Measurements from ENCODE around the gene TERT. TPM values are rescaled to one million over a fixed set of nuclear protein-coding genes. Genes with fewer than 3 reads are reported as not detected.

TERT gene
- total and polyA plus RNA-seq, 2 donors (not counting 1 experiment from before 2014, with no cell fraction given): 0.24 to 0.39 TPM

DNA sequence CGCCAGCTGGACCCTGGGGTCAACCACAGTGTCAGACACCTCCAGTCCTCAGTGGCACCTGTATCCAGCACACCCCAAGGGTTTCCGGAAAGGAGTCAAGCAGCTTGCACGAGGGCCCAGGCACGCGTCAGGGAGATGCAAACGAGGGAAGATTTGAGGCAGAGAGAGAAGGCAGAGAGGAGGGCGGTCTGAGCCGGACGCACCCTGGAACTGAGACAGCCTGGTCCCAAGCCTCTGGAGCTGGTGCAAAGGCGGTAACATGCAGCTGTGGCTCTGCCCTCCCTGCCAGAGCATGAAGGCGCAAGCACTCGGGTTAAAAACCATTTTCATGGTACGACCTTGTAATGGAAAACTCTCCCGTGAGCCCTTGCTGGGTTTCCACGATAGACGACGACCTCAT lies 37.5 kb downstream of the TERT start:
- no peaks in the 10 kb centered on the region for H4K20me1 ChIP-seq (ENCODE audit: control insufficient read depth, insufficient read depth, low read length, poor library complexity, severe bottlenecking)
- H3K27me3 Mint-ChIP-seq: no peaks in the 10 kb centered on the region
- no peaks in the 10 kb centered on the region for H3K4me1 ChIP-seq (ENCODE audit: control insufficient read depth in 2 of 2, insufficient read depth in 2 of 2, low read length in 2 of 2)
- WGBS (ENCODE audit: insufficient coverage): 91% methylated on average over 16 of the region's 17 CpGs
- no peak overlapping the region for H3K9ac ChIP-seq (ENCODE audit: low read length)
- no peak overlapping the region for H3K4me2 ChIP-seq (replicated peaks; ENCODE audit: low read depth, low read length, poor library complexity, severe bottlenecking)
- no peak overlapping the region for H3K27ac Mint-ChIP-seq
- no peak for TF ChIP-seq EZH2 (IDR thresholded peaks at IDR 0.05; ENCODE audit: borderline replicate concordance, insufficient read depth, low read depth, low read length, poor library complexity, severe bottlenecking)
- TF ChIP-seq, protein P1, sequence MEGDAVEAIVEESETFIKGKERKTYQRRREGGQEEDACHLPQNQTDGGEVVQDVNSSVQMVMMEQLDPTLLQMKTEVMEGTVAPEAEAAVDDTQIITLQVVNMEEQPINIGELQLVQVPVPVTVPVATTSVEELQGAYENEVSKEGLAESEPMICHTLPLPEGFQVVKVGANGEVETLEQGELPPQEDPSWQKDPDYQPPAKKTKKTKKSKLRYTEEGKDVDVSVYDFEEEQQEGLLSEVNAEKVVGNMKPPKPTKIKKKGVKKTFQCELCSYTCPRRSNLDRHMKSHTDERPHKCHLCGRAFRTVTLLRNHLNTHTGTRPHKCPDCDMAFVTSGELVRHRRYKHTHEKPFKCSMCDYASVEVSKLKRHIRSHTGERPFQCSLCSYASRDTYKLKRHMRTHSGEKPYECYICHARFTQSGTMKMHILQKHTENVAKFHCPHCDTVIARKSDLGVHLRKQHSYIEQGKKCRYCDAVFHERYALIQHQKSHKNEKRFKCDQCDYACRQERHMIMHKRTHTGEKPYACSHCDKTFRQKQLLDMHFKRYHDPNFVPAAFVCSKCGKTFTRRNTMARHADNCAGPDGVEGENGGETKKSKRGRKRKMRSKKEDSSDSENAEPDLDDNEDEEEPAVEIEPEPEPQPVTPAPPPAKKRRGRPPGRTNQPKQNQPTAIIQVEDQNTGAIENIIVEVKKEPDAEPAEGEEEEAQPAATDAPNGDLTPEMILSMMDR (IDR thresholded peaks at IDR 0.05): no peak
- H3K4me3 ChIP-seq (ENCODE audit: control extremely low read depth in 1 of 5, extremely low read depth in 1 of 5, insufficient read depth in 1 of 5, low read depth in 2 of 5, low read length in 4 of 5): no peak overlapping the region
- H3K4me1 Mint-ChIP-seq: peaks cover 4% of the 10 kb centered on the region
- intact Hi-C loops (cut with micrococcal nuclease): no loop called here
- CTCF ChIA-PET: no interaction called here
- POLR2A ChIA-PET: interaction anchor here (0.5 kb wide), 1 partner anchor 163 kb away, joined by 4 read pairs; no protein-coding TSS in a partner anchor
- H3K27me3 ChIP-seq (replicated peaks in 1 of 4; ENCODE audit: control extremely low read depth in 1 of 4, control insufficient read depth in 3 of 4, insufficient read depth in 4 of 4, low read length in 3 of 4): no peaks in the 10 kb centered on the region
- DNase-seq (no peak), ATAC-seq (ENCODE audit: low read depth) (no peak)
- H3K79me2 ChIP-seq (ENCODE audit: control insufficient read depth, insufficient read depth, low read length): no peaks in the 10 kb centered on the region
- no peak overlapping the region for H3K27ac ChIP-seq (ENCODE audit: low read length in 2 of 2)
- no peak overlapping the region for H3K4me3 Mint-ChIP-seq
- no peaks in the 10 kb centered on the region for H3K36me3 ChIP-seq (replicated peaks in 1 of 2; ENCODE audit: control extremely low read depth in 1 of 2, control insufficient read depth in 1 of 2, extremely low read depth in 1 of 2, insufficient read depth in 2 of 2, low read length in 1 of 2)
- no peak overlapping the region for H2AFZ ChIP-seq (ENCODE audit: insufficient read depth, low read depth, low read length, poor library complexity, severe bottlenecking)
- peaks cover 0 to 27% (median 0%) of the 10 kb centered on the region in 3 donors for H3K9me3 ChIP-seq (ENCODE audit: control extremely low read depth in 1 of 3, control insufficient read depth in 2 of 3, insufficient read depth in 1 of 3, low read length in 2 of 3)
- no peaks in the 10 kb centered on the region for H3K9me3 Mint-ChIP-seq (ENCODE audit: insufficient read depth)

DNA sequence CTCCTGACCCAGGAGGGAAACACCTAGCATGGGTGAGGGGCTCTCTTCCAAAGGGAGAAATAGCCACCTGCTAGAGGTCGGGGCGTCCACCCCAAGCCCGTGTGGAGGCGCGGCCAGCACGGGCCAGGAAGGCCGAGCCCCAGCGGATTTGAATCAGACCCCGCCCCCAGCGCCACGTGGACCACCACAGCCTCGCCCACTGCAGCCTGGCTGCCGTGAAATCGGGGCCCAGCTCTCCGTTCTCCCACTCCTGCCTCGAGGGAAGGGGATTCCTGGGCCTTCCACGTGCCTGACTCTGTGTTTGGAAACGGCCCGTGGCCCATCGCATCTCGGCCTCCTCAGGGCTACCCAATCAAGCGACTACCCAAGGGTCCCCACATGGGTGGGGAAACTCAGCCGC lies 38.1 kb downstream of the TERT start:
- intact Hi-C loops (cut with micrococcal nuclease): no loop called here
- H3K27ac Mint-ChIP-seq: no peak overlapping the region

More for the DNA sequence above, 38.1 kb downstream of the TERT start:
- H3K9me3 Mint-ChIP-seq (ENCODE audit: insufficient read depth): no peaks in the 10 kb centered on the region
- Histone ChIP-seq H3K9ac (ENCODE audit: low read length) (no peak overlapping the region), H3K4me1 (ENCODE audit: control insufficient read depth in 2 of 2, insufficient read depth in 2 of 2, low read length in 2 of 2) (no peaks in the 10 kb centered on the region), H3K9me3 (ENCODE audit: control extremely low read depth in 1 of 3, control insufficient read depth in 2 of 3, insufficient read depth in 1 of 3, low read length in 2 of 3) (peaks cover 0 to 23% (median 0%) of the 10 kb centered on the region in 3 donors), H3K4me2 (replicated peaks; ENCODE audit: low read depth, low read length, poor library complexity, severe bottlenecking) (no peak overlapping the region), H3K4me3 (ENCODE audit: control extremely low read depth in 1 of 5, extremely low read depth in 1 of 5, insufficient read depth in 1 of 5, low read depth in 2 of 5, low read length in 4 of 5) (no peak overlapping the region), H3K36me3 (replicated peaks in 1 of 2; ENCODE audit: control extremely low read depth in 1 of 2, control insufficient read depth in 1 of 2, extremely low read depth in 1 of 2, insufficient read depth in 2 of 2, low read length in 1 of 2) (no peaks in the 10 kb centered on the region), H3K79me2 (ENCODE audit: control insufficient read depth, insufficient read depth, low read length) (no peaks in the 10 kb centered on the region), H4K20me1 (ENCODE audit: control insufficient read depth, insufficient read depth, low read length, poor library complexity, severe bottlenecking) (no peaks in the 10 kb centered on the region), H3K27me3 (replicated peaks in 1 of 4; ENCODE audit: control extremely low read depth in 1 of 4, control insufficient read depth in 3 of 4, insufficient read depth in 4 of 4, low read length in 3 of 4) (no peaks in the 10 kb centered on the region), H2AFZ (ENCODE audit: insufficient read depth, low read depth, low read length, poor library complexity, severe bottlenecking) (no peak overlapping the region), H3K27ac (ENCODE audit: low read length in 2 of 2) (no peak overlapping the region)
- ATAC-seq (ENCODE audit: low read depth): no peak
- ChIA-PET CTCF (no interaction called here), POLR2A (no interaction called here)
- peaks cover 4% of the 10 kb centered on the region for H3K4me1 Mint-ChIP-seq
- H3K27me3 Mint-ChIP-seq: no peaks in the 10 kb centered on the region
- DNase-seq: no peak
- 93% methylated on average over 23 of the region's 23 CpGs for WGBS (ENCODE audit: insufficient coverage)
- TF ChIP-seq EZH2 (IDR thresholded peaks at IDR 0.05; ENCODE audit: borderline replicate concordance, insufficient read depth, low read depth, low read length, poor library complexity, severe bottlenecking): no peak
- TF ChIP-seq, protein P1 (IDR thresholded peaks at IDR 0.05): no peak
- H3K4me3 Mint-ChIP-seq: no peak overlapping the region
